HK-2 (cell line): ENCODE results near the gene TBX15.
A peak's percentile ranks its signal among the peaks of the same experiment; 100 is the strongest.

Experiments
- DNase-seq: peaks from one replicate; pipeline ENCODE4 v3.0.0-alpha.2; 2018; ENCODE audit not compliant: unreplicated experiment

TBX15 gene

DNA sequence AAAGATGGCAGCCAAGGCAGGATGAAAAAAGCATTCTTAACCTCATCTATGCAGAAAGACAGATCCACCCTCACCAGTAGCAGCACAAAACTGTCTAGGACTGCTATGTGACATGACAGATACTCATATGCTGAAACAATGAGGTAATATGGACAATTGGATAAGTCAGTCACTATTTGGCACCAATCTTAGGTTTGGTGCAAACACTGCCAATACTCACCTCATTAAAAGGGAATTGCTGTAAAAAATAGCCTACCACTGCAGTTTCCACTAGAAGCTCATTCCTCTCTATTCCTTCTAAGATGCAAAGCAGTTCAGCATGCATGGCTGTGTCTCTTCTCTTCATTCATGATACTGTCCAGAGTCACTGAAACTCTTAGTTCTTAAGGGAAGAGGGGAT is 91.7 kb downstream of the TBX15 start:
- no peak for DNase-seq

DNA sequence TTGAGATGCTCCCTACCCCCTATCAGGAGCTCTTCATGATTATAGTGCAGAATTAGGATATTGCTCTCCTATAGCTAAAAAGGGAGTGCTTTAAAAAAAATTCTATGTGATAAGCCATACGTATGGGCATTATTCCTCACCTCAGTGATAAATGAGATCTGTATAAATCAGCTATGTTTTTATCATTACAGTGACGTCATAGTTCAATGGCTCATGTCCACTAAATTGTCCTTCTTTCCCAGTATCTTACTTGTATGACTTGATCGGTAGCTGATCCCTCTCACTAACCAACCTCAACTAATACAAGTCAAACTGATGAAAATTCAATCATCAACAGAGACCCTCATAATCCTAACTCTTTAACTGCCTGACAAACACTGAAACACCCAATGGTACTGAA is 93.3 kb downstream of the TBX15 start:
- no peak for DNase-seq

DNA sequence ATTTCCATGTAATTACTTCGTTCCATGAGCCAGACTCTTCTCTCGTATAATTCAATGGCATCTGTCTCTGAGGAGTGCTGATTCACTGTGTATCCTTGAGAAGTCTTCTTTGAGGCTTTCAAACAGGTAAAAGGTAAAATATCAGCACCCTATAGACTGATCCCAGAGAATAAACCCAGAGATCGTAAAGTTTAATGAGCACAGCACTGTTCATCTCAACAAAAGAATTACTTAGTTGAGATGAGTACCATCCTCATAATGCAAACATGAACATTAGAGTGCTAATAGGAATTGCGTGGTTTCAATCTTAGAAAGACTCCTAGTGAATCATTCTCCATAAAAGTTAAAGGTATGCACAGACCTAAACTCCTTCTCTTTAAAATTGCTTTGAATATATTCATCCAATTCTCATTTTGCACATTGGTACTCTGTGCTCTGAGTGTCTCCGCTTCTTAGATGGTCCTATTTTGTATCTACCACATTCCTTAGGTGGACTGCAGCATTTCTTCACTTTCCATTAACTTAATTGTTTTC is 97.2 kb downstream of the TBX15 start:
- DNase-seq = no peak

DNA sequence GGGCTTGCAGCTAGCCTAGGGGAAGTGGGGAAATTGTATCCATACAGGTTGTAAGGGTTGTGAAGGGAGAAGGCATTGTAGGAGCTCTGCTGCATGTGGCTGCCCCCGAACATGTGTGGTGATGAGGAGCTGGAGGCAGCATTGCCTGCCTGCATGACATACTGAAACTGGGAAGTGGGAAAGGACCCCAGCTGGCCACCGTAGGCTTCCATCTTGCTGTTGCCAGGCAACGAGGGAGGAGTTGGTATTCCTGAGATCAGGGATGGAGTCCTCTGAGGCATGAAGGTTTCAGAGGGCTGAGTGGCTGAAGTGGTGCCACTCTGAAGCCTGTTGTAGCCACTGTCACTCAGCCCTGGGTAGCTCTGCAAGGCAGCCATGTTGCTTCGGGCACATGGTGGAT is 103.2 kb downstream of the TBX15 start:
- DNase-seq = no peak

DNA sequence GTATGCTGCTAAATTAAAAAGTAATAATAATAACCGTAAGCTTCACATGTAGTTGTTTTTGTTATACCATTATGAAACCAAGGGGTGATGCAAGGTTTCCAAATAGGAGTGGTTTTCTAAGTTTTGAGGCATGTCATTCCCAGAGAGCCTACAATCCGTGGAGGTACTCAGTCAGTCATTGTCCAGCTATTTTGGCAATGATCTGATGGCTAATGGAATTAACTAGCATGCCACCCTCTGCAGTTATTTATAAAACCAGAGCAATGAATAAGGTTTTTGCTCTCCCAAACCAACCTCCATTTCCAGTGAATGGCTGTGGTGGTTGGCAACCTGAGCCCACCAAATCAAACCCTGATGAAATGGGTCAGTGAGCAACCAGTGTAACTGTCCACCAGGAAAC is 106.4 kb downstream of the TBX15 start:
- no peak for DNase-seq

DNA sequence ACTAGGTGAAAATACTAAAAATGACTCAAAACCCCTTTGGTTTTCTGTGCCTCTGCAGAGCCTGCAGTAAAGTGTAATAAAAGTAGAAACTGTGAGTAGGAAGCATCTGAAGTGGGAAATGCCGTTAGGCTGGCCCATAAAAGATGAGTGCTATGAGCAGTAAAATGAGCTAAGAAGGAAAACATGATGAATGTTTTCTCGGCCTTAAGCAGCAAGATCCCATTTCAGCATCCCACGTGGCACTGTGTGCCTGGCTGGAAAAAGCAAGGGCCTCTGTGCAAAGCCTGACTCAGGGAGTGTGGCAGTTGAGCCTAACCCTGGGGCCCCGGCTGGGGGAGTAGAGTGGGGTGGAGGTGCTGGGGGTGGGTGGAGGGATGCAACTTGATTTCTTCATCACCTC is 109.5 kb downstream of the TBX15 start:
- DNase-seq = no peak

DNA sequence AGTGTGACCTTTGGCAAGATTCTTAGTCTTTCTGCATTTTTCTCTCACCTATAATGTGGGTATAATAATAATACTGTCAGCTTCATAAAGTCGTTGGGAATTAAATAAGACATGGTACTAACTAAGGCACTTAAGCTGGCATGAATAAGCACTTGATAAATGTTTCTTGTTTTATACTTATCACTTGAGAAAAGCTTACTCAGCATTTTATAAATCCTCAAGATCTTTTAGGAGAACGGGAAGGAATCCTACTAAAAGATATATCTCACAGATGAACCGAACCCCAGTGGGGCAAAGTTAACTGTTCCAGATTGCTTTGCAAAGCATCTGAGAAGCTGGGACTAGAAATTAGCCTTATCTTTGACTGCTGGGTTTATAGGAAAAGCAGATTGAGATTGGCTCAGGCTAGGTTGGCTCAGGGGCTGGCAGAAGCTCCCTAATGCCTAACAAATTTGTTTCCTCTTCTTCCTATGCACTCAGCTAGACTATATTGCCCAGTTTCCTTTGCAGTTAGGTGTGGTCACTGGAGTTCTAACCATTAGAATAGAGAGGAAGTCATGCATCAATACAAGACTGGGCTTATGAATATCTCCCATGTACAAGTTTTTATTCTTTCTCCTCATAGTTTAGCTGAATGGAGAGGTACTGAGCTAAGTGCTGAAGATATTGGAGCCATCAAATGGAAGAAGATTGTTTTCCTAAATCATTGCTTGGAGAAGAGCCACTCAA is 110.3 kb downstream of the TBX15 start:
- no peak for DNase-seq

DNA sequence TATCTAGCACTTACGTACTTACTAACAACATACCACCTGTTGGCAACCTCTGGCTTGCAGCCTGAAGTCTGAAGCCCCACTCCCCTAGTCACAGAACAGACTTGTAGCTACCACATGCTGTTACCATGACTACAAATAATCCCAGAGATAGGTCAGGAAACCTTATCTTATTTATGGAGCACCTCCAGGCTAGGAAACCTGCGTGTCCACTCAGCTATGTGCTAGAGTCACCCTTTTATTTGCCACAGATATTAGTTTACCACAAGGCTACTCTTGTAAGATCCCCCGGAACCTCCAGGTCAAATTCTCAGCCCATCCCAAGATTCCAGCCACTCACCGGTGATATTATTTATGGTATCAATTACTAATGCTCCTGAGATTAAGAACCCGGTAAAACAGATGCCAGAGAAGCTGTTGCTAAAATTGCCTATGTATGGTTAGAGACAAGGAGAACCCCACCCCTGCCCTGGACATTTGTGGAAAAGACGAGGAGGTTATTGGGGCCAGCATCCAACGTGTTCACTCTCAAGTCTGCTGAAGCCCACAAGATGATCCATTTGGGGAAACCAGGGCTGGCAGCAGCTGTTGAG is 116.5 kb downstream of the TBX15 start:
- no peak for DNase-seq

DNA sequence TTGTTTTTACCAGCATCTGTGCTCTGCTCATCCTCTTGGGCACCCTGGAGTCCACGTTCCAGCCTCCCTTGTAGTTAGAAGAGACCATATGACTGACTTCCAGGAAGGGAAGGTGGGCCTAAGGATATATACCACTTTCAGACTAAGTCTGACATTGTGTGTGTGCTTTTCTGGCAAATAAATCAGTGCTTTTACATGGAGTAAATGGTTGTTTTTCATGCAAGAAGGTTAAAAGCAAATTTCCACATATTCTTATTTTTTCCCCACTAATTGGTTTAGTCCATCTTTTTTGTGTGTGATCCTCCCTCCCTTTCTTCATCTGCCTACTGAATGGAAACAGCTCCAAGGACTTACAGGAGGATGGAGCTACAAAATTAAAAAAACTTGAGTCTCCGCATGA is 119.8 kb downstream of the TBX15 start:
- DNase-seq = no peak

DNA sequence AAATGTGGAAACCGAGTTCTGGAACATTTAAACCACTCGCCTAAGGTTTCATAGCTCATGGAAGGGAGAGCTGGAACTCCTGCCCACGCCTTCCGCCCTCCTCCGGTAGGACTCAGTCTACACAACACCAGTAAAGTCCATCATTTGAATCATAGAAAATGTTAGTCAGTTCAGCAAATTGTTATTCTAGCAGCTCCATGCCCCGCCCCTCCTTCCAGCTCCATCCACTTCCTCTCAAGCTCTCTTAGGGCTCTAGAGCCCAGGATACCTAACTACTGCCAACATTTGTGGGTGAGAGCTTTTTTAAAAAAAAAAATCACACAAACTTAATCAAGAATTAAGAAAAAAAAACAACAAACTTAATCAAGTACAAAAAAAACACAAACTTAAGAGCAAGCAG is 121.8 kb downstream of the TBX15 start:
- no peak for DNase-seq

DNA sequence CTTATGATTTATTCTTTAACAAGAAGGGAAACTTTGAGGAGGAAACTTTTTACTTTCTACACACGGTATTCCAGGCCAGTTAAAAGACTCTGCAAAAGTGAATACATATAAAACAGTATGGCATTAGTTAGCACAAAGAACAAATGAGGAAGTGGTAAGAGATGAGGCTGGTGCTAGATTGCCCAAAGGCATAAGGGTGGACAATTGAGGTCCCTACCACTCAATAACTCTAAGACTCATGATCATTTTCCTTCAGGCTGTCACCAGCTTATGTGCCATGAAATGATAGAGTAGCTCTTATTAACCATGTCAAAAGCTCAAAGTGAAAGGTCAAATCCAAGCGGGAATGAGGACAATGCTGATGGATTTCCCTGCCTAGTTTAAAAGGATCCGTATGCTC is 124.5 kb downstream of the TBX15 start:
- no peak for DNase-seq

DNA sequence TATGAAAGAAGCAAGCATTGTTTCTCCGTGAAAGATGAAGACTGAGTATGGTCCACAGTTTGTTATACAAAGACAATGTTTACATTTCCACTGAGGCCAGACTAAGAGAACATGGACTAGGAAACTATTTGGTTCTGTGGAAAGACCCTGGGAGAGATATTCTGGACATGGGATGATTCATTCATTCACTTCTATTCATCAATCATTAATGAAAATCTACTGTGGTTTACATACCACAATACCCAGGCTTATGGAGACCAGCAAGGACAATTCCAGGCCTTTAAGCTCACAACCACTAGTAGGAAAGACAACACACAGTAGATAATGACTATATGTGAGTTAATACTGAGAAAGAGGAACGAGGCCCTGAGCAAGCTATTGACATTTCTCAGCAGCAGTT is 125.4 kb downstream of the TBX15 start:
- peak; percentile 26 for DNase-seq

DNA sequence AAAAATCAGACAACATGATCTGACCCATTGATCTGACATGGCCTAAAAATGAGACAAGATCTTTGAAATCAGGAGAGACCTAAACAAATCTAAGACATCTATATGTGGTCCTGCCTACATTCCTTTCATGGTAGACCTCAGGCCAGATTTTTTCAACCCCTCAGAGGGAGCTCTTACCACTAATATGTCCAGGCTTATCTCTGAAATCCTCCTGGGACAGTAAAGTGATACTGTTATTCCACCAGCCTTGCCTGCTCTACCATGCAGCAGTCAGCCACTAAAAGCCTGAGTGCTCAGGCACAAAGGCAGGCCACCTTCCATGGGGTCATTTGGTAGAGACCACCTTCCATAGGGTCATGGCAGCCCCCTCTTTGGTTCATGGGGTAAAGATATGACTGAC is 126.9 kb downstream of the TBX15 start:
- DNase-seq = no peak

DNA sequence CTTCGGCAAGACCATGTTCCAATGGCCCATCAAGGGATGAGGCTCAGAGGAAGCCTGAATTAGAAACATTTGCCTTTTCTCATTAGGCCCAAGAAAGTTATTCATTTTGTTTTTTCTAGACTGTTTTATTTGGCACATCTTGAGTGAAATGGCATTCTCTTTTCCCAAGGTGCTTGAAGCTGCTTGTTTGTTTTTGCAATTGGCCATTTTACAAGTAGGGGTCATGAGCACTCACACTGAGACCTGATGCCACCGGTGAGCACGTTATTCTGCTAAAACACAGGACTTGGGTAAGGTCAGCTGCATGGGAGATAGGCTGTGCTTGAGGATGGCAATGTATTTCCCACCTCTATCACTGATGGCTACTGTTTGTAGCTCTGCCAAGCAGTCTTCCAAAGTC is 128.1 kb downstream of the TBX15 start:
- DNase-seq = no peak

DNA sequence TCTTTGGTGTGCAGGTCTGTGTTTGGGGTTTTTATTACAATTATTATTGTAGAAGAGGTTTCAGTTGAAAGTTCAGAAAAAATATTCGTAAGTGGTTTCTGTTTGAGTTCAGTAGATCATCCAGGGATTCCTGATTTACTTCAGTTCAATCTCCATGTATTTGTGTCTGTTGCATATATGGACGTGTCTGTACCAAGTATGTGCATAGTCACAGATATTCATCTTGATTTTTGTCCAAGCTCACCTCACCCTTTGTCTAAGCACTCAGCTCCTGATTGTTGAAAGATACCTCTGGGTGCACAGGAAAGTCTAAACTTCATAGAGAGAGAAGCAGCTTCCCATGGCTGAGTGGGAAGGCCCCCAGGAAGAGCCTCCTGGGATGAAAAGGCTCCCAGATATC is 141.7 kb downstream of the TBX15 start:
- DNase-seq = no peak

DNA sequence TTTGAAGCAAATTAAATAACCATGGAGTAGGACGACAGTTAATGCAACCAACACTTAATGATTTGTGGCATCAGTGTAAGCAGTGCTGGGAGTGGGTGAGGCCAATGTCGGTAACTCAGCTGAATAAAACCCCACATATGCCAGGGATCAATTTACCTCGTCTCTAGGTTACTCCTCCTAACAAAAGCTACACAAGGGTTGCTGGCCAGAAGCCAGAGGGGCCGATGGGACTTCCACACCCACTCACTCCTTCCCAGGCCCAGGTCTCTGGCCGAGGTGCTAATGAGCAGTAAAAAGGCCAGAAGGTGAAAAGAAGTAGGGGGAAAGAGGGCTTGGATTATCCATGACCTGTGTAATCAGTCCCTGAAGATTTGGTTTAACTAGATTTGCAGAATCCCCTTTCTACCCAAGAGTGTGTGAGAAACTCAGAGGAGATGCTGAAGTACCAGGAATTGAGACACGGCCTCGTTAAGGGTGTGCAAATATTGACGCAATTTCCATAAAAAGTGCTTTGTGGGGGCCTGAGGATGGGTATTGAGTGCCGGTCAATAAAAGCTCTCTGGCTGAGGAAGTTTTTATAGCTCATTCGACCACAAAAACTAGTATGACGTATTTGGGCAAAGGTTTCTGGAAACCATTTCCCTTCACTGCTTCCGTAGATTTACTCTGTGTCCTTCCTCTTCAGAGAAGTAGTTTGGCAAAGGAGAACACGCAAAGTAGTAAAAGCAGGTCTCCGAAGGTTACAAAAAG is 145.5 kb downstream of the TBX15 start:
- no peak for DNase-seq

DNA sequence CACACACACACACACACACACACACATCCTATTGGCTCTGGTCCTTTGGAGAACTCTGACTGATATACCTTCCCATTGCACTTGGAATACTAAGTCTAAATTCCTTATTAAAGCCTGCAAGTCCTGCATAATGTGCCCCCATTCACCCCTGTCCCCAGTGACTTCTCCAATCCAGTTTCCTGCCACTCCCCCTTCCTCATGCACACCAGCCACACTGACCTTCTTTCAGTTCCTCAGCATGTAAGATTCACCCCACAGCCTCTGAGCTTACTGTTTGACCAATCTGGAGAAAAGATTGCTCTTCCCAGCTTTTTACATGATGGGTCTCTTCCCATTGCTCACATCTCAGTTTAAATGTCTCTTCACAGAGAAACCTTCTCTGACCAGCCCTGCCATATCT is 146.6 kb downstream of the TBX15 start:
- no peak for DNase-seq
